Esophagus squamous epithelium (tissue), 5 donors: ENCODE results near the gene RHO. TPM values are rescaled to one million over a fixed set of nuclear protein-coding genes. Genes with fewer than 3 reads are reported as not detected.
A peak's percentile ranks its signal among the peaks of the same experiment; 100 is the strongest.
"Not testable (repeated sequence)": the region's sequence is repeated elsewhere in the genome, so short reads cannot be mapped to it uniquely, and the experiment has no call there.

Experiments used
- DNase-seq: peaks from one replicate; lab custom pipeline; 2025; lab: John Stamatoyannopoulos, UW
- H3K27ac ChIP-seq, 4 donors: fragments of 200-600 bp; sonication (generic); one replicate each; pipeline ENCODE4 v1.5.1; 2016 to 2019; ENCODE audit warnings: mild to moderate bottlenecking in 1 of 4
- H3K27me3 ChIP-seq, 4 donors: fragments of 200-600 bp; sonication (generic); 1 replicate in 3 of 4; 2 replicates in 1 of 4; pipeline versions ENCODE4 v1.5.1 to v1.6.0; 2017 to 2021; ENCODE audit warnings: antibody characterized with exemption in 1 of 4
- H3K36me3 ChIP-seq, 3 donors: fragments of 200-600 bp; sonication (generic); one replicate each; pipeline ENCODE4 v1.5.1; 2016 to 2019
- H3K4me1 ChIP-seq, 3 donors: fragments of 200-600 bp; sonication (generic); one replicate each; pipeline ENCODE4 v1.5.1; 2017 to 2019
- H3K4me3 ChIP-seq, 4 donors: fragments of 200-600 bp; sonication (generic); 1 replicate in 3 of 4; 2 replicates in 1 of 4; pipeline ENCODE4 v1.5.1; 2016 to 2019; ENCODE audit warnings: mild to moderate bottlenecking in 2 of 4, moderate library complexity in 1 of 4
- H3K9me3 ChIP-seq, 3 donors: fragments of 200-600 bp; sonication (generic); one replicate each; pipeline ENCODE4 v1.5.1; 2016 to 2019
- POLR2A ChIP-seq, 4 donors: fragments of 450-650 bp; IDR thresholded peaks; one replicate each; pipeline ENCODE4 v1.6.1; 2017; ENCODE audit warnings: antibody characterized with exemption in 4 of 4, mild to moderate bottlenecking in 4 of 4, moderate library complexity in 3 of 4
- WGBS, 2 donors: methylation state at CpG; one replicate each; pipeline ENCODE4 v1.1.5; 2018; 5-methylcytosine and 5-hydroxymethylcytosine counted together
- intact Hi-C: fragments of 100-400 bp; cut with DNase I; formaldehyde crosslinking; loops from one replicate; pipeline ENCODE4 v1.15.0; 2022
- total RNA-seq, 4 donors: library from RNA; depleted of rRNA; stranded (reverse); fragments of >200 nt; gene quantifications; one replicate each; pipeline ENCODE4 v1.1.0, GENCODE V29; 2016
- TF ChIP-seq, protein P1 (sequence below), 6 experiments: fragments of 450-650 bp in 4 of 6; fragments of 200-600 bp in 2 of 6; sonication (generic) in 2 of 6; IDR thresholded peaks; one replicate each; pipeline ENCODE4 v1.5.1; 2016 to 2019; ENCODE audit warnings: antibody characterized with exemption in 6 of 6, mild to moderate bottlenecking in 4 of 6, moderate library complexity in 4 of 6
- donor health status: DM: yes; HTN: yes; CAD: no.

RHO gene
- total RNA-seq: not detected

DNA sequence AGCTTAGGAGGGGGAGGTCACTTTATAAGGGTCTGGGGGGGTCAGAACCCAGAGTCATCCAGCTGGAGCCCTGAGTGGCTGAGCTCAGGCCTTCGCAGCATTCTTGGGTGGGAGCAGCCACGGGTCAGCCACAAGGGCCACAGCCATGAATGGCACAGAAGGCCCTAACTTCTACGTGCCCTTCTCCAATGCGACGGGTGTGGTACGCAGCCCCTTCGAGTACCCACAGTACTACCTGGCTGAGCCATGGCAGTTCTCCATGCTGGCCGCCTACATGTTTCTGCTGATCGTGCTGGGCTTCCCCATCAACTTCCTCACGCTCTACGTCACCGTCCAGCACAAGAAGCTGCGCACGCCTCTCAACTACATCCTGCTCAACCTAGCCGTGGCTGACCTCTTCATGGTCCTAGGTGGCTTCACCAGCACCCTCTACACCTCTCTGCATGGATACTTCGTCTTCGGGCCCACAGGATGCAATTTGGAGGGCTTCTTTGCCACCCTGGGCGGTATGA is at the start of gene RHO:
RHO (plus strand) TSS at position 51 of the 512 bp plus-strand sequence; CDS start at position 146, 95 bp downstream.
- peaks cover 0 to 6% (median 0%) of the 10 kb centered on the region in 3 donors for H3K4me1 ChIP-seq
- 90 to 93% methylated on average over 12 to 18 of the region's 18 CpGs for WGBS, 2 donors
- H3K27ac ChIP-seq: no peak within 1 kb of the TSS
- H3K4me3 ChIP-seq: no peak within 1 kb of the TSS
- intact Hi-C loops: no loop called here
- no peaks in the 10 kb centered on the region for H3K36me3 ChIP-seq
- no peaks in the 10 kb centered on the region for H3K27me3 ChIP-seq
- H3K9me3 ChIP-seq: no peaks in the 10 kb centered on the region
- TF ChIP-seq POLR2A (IDR thresholded peaks at IDR 0.05): no peak
- TF ChIP-seq, protein P1, sequence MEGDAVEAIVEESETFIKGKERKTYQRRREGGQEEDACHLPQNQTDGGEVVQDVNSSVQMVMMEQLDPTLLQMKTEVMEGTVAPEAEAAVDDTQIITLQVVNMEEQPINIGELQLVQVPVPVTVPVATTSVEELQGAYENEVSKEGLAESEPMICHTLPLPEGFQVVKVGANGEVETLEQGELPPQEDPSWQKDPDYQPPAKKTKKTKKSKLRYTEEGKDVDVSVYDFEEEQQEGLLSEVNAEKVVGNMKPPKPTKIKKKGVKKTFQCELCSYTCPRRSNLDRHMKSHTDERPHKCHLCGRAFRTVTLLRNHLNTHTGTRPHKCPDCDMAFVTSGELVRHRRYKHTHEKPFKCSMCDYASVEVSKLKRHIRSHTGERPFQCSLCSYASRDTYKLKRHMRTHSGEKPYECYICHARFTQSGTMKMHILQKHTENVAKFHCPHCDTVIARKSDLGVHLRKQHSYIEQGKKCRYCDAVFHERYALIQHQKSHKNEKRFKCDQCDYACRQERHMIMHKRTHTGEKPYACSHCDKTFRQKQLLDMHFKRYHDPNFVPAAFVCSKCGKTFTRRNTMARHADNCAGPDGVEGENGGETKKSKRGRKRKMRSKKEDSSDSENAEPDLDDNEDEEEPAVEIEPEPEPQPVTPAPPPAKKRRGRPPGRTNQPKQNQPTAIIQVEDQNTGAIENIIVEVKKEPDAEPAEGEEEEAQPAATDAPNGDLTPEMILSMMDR (IDR thresholded peaks at IDR 0.05): no peak
- no peak for DNase-seq

DNA sequence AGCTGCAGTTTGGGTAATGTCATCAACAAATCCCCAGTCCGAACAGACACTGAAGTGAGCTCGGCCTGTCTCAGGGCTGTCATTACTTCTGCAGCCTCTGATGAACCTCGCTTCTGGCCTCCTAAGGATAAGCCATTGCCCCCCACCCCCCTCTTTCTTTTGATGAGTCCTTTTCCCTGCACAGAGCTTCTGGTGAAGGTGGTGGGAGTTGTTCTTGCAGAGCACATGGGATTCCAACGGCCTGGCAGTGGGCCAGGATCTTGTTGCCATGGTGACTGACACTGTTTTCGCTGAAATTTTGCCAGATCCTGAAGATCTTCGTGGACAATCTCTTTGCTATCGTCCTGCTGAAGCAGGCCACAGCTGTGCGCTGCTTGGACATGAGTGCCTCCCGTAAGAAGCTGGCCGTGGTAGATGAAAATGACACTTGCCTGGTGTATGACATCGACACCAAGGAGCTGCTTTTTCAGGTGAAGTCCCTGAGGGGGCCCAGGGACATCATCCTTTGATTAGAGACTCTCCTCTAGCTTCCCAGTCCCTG is 47.1 kb upstream of the RHO start:
- Histone ChIP-seq H3K4me1 (peaks cover 8 to 50% (median 31%) of the 10 kb centered on the region in 3 donors), H3K27ac (peak overlapping the region; percentile 71 to 84 (median 81)), H3K36me3 (peaks cover 0 to 64% (median 10%) of the 10 kb centered on the region in 3 donors)
- H3K4me3 ChIP-seq, H3K27me3 ChIP-seq, DNase-seq, H3K9me3 ChIP-seq: not testable (repeated sequence)
- intact Hi-C loops: loop anchor here (10.0 kb wide), 1 partner anchor 124 kb away; the partner anchor contains the start of gene PLXND1
- 56 to 60% methylated on average over 5 to 6 of the region's 11 CpGs for WGBS, 2 donors

DNA sequence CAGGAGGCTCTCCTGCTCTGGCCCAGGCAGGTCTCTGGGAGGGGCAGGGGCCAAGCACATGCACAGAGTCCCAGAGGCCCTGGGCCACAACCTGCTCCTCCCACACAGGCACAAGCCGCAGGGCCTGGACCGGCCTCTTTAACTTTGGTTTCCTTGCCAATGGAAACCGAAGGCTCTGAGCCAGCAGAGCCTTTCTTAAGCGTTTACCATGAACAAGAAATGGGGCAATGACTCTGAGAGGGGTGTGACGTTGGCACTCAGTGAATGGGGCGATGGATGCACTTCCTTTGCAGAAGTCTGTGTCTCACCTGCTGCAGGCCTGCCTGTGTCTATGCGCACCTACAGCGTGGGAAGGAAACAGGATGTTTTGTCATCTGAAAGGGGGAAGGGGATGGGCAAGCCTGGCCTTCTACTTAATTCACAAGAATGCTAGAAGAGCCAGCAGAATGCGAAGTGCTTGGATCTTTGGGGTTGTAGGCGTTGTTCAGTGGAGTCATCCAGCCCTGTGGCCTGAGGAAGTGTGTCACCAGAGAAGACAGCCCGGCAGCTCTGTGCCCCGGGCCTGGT is 46.6 kb upstream of the RHO start:
- intact Hi-C loops: loop anchor here (10.0 kb wide), 1 partner anchor 123 kb away; the partner anchor contains the start of gene PLXND1
- peak overlapping the region; percentile 71 to 84 (median 81) for H3K27ac ChIP-seq

DNA sequence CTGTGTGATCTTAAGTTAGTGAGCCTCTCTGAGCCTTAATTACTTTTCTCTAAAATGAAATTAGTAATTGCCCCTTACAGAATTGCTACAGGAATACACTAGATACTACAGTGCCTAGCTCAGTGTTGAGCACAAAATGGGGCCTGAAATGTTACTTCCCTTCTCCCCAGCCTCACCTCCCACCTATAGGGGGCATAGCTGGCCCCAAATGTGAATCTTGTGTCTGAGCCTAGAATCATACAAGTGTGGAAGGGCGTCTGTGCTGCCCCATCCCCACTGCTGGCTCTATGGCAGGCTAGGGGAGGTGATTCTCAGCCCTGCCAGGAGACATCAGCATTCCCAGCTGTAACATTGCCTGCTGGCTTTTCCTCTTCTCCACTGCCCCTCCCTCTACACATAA is 45.7 kb upstream of the RHO start:
- H3K4me3 ChIP-seq: no peak overlapping the region
- peak overlapping the region; percentile 71 to 84 (median 81) for H3K27ac ChIP-seq
- intact Hi-C loops: loop anchor here (10.0 kb wide), 1 partner anchor 122 kb away; the partner anchor contains the start of gene PLXND1
- DNase-seq: no peak
- no peaks in the 10 kb centered on the region for H3K27me3 ChIP-seq
- peaks cover 8 to 64% (median 40%) of the 10 kb centered on the region in 3 donors for H3K4me1 ChIP-seq
- H3K9me3 ChIP-seq: no peaks in the 10 kb centered on the region
- TF ChIP-seq, protein P1 (IDR thresholded peaks at IDR 0.05): no peak
- no peak for TF ChIP-seq POLR2A (IDR thresholded peaks at IDR 0.05)
- H3K36me3 ChIP-seq: peaks cover 0 to 49% (median 0%) of the 10 kb centered on the region in 3 donors
- WGBS, 2 donors: 83 to 86% methylated on average over 1 of the region's 1 CpG

More for the DNA sequence above, 46.6 kb upstream of the RHO start:
- TF ChIP-seq, protein P1 (IDR thresholded peaks at IDR 0.05): no peak
- TF ChIP-seq POLR2A (IDR thresholded peaks at IDR 0.05): no peak
- no peaks in the 10 kb centered on the region for H3K9me3 ChIP-seq
- no peaks in the 10 kb centered on the region for H3K27me3 ChIP-seq
- no peak overlapping the region for H3K4me3 ChIP-seq
- WGBS, 2 donors: 4 to 27% methylated on average over 4 to 8 of the region's 12 CpGs
- no peak for DNase-seq
- H3K4me1 ChIP-seq: peaks cover 8 to 56% (median 37%) of the 10 kb centered on the region in 3 donors
- H3K36me3 ChIP-seq: peaks cover 0 to 58% (median 5%) of the 10 kb centered on the region in 3 donors

DNA sequence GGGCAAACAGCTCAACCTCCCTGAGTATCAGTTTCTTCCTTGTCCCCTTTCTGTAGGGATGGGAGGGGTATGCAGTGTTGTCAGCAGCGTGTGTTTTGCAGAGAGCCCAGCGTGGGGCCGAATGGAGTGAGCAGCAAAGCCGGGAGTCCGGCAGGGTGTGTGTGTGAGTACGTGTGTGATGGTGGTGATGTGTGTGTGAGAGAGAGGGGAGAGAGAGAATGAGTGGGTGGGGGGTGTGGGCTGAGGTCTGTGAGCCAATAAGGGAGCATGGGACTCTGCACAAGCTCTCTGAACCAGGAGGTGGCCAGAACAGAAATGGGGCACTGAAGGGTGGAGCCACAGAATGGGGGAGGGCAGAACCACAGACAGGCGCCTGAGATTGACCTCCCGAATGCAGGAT is 44.6 kb upstream of the RHO start:
- peaks cover 8 to 65% (median 40%) of the 10 kb centered on the region in 3 donors for H3K4me1 ChIP-seq
- H3K27ac ChIP-seq: no peak overlapping the region
- no peaks in the 10 kb centered on the region for H3K9me3 ChIP-seq
- intact Hi-C loops: loop anchor here (10.0 kb wide), 1 partner anchor 121 kb away; the partner anchor contains the start of gene PLXND1
- no peak for DNase-seq
- TF ChIP-seq, protein P1 (IDR thresholded peaks at IDR 0.05): no peak
- TF ChIP-seq POLR2A (IDR thresholded peaks at IDR 0.05): no peak
- 92 to 98% methylated on average over 7 to 8 of the region's 8 CpGs for WGBS, 2 donors
- peaks cover 0 to 38% (median 0%) of the 10 kb centered on the region in 3 donors for H3K36me3 ChIP-seq
- H3K27me3 ChIP-seq: no peaks in the 10 kb centered on the region
- H3K4me3 ChIP-seq: no peak overlapping the region

DNA sequence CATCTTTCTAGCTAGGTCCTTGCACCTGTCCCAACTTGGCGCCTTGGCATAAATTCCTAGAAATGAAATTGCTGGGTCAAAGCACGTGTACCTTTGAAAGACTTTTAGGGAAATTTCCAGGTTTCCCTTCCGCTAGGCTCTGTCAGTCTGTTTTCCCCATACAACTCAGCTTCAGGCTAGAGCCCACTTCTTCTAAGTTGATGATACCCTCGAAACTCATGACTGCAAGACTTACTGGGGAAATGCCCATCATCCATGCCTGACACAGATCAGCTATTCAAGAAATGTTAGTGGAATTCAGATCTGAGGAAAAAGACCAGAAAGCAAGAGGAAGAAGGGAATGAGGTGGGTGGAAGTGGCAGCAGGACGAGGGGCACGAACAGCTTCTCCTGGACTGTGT is 43.3 kb upstream of the RHO start:
- WGBS, 2 donors: 75 to 85% methylated on average over 6 of the region's 6 CpGs
- peaks cover 0 to 32% (median 0%) of the 10 kb centered on the region in 3 donors for H3K36me3 ChIP-seq

More for the DNA sequence above, 43.3 kb upstream of the RHO start:
- not testable (repeated sequence) for H3K4me3 ChIP-seq, DNase-seq, H3K9me3 ChIP-seq, H3K27me3 ChIP-seq
- peaks cover 8 to 67% (median 40%) of the 10 kb centered on the region in 3 donors for H3K4me1 ChIP-seq
- H3K27ac ChIP-seq: peak overlapping the region in 3 of 4 donors; percentile 75 to 90 (median 79)
- intact Hi-C loops: loop anchor here (10.0 kb wide), 1 partner anchor 120 kb away; the partner anchor contains the start of gene PLXND1
